Measurements from ENCODE around the gene KIF22. TPM values are rescaled to one million over a fixed set of nuclear protein-coding genes. Genes with fewer than 3 reads are reported as not detected.
A peak's percentile ranks its signal among the peaks of the same experiment; 100 is the strongest.

KIF22 gene
- total RNA-seq, 2 experiments from 2014 or later = 160 to 165 TPM

DNA sequence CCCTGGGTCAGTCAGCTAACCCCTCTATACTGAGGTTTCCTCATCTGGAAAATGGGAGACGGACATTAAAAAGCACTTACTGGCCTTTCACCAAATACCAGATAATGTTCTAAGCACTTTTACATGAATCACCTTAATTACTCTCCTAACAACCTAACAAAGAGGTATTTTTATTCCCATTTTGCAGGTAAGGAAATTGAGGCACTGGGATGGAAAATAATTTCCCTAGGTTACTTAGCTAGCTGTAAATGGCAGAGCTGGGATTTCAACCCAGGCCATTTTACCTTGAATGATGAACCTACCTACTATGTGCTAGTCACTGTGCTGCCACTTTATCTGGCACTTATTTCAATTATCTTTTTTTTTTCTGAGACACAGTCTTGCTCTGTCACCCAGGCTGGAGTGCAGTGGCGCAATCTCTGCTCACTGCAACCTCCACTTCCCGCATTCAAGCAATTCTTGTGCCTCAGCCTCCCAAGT, 3.7 kb downstream of the KIF22 start:
- TF ChIP-seq, protein P1, sequence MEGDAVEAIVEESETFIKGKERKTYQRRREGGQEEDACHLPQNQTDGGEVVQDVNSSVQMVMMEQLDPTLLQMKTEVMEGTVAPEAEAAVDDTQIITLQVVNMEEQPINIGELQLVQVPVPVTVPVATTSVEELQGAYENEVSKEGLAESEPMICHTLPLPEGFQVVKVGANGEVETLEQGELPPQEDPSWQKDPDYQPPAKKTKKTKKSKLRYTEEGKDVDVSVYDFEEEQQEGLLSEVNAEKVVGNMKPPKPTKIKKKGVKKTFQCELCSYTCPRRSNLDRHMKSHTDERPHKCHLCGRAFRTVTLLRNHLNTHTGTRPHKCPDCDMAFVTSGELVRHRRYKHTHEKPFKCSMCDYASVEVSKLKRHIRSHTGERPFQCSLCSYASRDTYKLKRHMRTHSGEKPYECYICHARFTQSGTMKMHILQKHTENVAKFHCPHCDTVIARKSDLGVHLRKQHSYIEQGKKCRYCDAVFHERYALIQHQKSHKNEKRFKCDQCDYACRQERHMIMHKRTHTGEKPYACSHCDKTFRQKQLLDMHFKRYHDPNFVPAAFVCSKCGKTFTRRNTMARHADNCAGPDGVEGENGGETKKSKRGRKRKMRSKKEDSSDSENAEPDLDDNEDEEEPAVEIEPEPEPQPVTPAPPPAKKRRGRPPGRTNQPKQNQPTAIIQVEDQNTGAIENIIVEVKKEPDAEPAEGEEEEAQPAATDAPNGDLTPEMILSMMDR (IDR thresholded peaks at IDR 0.05) = no peak
- CTCF ChIA-PET = interaction anchor here (0.8 to 3.4 kb wide), 8 partner anchors 9 to 237 kb away, joined by 3 to 18 read pairs (median 4); partner anchors contain the start of gene PAGR1
- Mint-ChIP-seq H3K4me3 (no peak overlapping the region), H3K9me3 (no peaks in the 10 kb centered on the region), H3K27ac (peak overlapping the region; percentile 21), H3K36me3 (ENCODE audit: low read depth) (peaks cover 65% of the 10 kb centered on the region), H3K4me1 (ENCODE audit: low read depth) (peaks cover 35% of the 10 kb centered on the region), H3K27me3 (no peaks in the 10 kb centered on the region)
- intact Hi-C loops (cut with micrococcal nuclease) = loop anchor here (5.0 kb wide), 1 partner anchor 52 kb away; no protein-coding TSS in a partner anchor
- ATAC-seq (no peak), DNase-seq (no peak)
- POLR2A ChIA-PET = interaction anchor here (0.6 to 7.2 kb wide), 4 partner anchors 9 to 286 kb away, joined by 3 to 89 read pairs (median 34); partner anchors contain the start of gene MAZ

DNA sequence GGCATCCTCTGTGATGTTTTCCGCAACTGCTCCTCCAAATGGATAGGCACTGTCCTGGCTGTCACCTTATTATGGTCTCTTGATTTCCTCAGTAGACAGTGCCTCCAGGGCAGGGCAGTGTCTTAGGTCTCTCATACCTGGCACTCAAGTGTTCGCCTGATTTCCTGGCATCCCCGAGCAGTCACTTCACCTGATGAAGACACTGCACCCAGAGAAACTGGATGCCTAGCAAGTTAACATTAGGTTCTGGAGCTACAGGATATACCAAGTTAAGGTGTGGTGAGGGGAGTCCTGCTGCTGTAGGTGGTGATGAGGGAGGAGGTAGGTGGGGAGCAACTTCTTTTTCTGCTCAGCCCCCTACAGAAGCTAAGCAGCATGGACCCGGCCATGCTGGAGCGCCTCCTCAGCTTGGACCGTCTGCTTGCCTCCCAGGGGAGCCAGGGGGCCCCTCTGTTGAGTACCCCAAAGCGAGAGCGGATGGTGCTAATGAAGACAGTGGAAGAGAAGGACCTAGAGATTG, 11.9 kb downstream of the KIF22 start:
- intact Hi-C loops (cut with micrococcal nuclease) = no loop called here

DNA sequence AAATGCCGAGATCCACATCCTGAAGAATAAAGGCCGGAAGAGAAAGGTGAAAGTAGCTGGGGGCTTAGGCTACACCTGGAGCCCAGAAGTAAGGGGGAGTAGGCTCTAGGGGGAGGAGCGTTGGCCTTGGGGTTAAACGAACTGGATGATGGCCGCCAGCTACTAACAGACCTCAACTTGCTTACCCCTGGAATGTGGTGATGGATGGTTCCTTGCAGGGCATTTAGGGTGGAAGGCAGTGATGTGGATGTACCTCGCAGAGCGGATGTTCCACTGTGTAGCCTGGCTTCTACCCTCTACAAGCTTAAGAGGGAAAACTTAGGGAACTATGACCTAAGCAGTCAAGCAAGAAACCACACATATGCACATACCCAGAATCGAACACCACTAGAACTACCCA, 13.5 kb downstream of the KIF22 start:
- Mint-ChIP-seq H3K4me3 (peak overlapping the region; percentile 90), H3K27me3 (no peaks in the 10 kb centered on the region), H3K4me1 (ENCODE audit: low read depth) (peaks cover 18% of the 10 kb centered on the region), H3K27ac (peak overlapping the region; percentile 96), H3K9me3 (no peaks in the 10 kb centered on the region), H3K36me3 (ENCODE audit: low read depth) (peaks cover 66% of the 10 kb centered on the region)
- TF ChIP-seq, protein P1 (IDR thresholded peaks at IDR 0.05) = no peak
- no peak for ATAC-seq
- no peak for DNase-seq
- intact Hi-C loops (cut with micrococcal nuclease) = no loop called here
- POLR2A ChIA-PET = interaction anchor here (0.8 to 4.5 kb wide), 11 partner anchors 9 to 103 kb away, joined by 3 to 89 read pairs (median 4); partner anchors contain the start of genes KIF22, MVP and PAGR1
- CTCF ChIA-PET = interaction anchor here (0.7 to 3.4 kb wide), 12 partner anchors 7 to 228 kb away, joined by 3 to 21 read pairs (median 6); partner anchors contain the start of genes C16orf54, KIF22 and PAGR1

More for the DNA sequence above, 11.9 kb downstream of the KIF22 start:
- CTCF ChIA-PET = interaction anchor here (1.2 to 3.4 kb wide), 4 partner anchors 8 to 111 kb away, joined by 3 to 21 read pairs (median 12); partner anchors contain the start of gene PAGR1
- Mint-ChIP-seq H3K4me1 (ENCODE audit: low read depth) (peaks cover 16% of the 10 kb centered on the region), H3K27ac (peak overlapping the region; percentile 57), H3K27me3 (no peaks in the 10 kb centered on the region), H3K9me3 (no peaks in the 10 kb centered on the region), H3K4me3 (no peak overlapping the region), H3K36me3 (ENCODE audit: low read depth) (peaks cover 62% of the 10 kb centered on the region)
- DNase-seq = no peak
- ATAC-seq = no peak
- POLR2A ChIA-PET = interaction anchor here (1.2 to 4.5 kb wide), 3 partner anchors 11 to 101 kb away, joined by 3 to 89 read pairs (median 23); partner anchors contain the start of gene KIF22
- TF ChIP-seq, protein P1 (IDR thresholded peaks at IDR 0.05) = no peak

DNA sequence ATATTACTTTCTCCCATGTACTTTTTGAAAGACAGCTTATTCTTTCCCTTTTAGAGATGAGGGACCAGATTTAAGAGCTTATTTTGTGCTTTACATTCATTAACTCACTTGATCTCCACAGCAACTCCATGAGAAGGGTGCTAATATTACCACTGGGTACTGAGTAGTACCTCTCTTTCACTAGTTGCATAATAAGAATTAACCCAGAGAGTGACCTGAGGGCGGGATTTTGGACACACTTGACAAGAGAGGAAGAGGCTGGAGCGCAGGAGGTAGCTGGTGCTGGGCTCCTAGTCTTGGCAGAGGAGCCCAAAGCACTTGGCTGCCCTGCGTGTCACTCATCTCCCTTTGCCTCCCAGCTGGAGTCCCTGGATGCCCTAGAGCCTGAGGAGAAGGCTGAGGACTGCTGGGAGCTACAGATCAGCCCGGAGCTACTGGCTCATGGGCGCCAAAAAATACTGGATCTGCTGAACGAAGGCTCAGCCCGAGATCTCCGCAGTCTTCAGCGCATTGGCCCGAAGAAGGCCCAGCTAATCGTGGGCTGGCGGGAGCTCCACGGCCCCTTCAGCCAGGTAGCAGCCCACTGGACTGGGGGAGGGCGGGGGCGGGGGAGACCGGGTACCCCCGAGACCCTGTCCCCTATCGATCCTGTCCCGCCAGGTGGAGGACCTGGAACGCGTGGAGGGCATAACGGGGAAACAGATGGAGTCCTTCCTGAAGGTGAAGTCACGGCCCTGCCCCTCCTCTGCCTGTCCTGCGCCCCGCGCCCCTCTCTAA, 14.1 kb downstream of the KIF22 start:
- Mint-ChIP-seq H3K27me3 (no peaks in the 10 kb centered on the region), H3K36me3 (ENCODE audit: low read depth) (peaks cover 65% of the 10 kb centered on the region), H3K27ac (peak overlapping the region; percentile 96), H3K4me3 (peak overlapping the region; percentile 90), H3K9me3 (no peaks in the 10 kb centered on the region), H3K4me1 (ENCODE audit: low read depth) (peaks cover 18% of the 10 kb centered on the region)
- POLR2A ChIA-PET = interaction anchor here (0.5 to 4.5 kb wide), 13 partner anchors 8 to 1450 kb away, joined by 3 to 89 read pairs (median 4); partner anchors contain the start of genes KIF22 and MVP
- ATAC-seq = no peak
- TF ChIP-seq, protein P1 (IDR thresholded peaks at IDR 0.05) = no peak
- intact Hi-C loops (cut with micrococcal nuclease) = no loop called here
- no peak for DNase-seq
- CTCF ChIA-PET = interaction anchor here (0.7 to 3.4 kb wide), 12 partner anchors 8 to 228 kb away, joined by 3 to 21 read pairs (median 6); partner anchors contain the start of genes C16orf54, KIF22 and PAGR1

Data from activated CD8-positive, alpha-beta T cell treated with anti-CD3 and anti-CD28 coated beads for 36 hours (primary cell).